ENCODE data around the gene PALLD.

GRCh38 chr4:168632301-168632725 lies 135.5 kb downstream of the PALLD start:
- TF ChIP-seq CTCF (conservative IDR thresholded peaks at IDR 0.05; ENCODE audit: low read depth, low read length) (no peak), EZH2 (IDR thresholded peaks at IDR 0.05; ENCODE audit: low read length, unreplicated experiment) (no peak)
